Loucy (cell line): ENCODE data around the gene SRPK1.

Source experiments
- H2AFZ ChIP-seq: fragments of 200-600 bp; sonication (generic); 2 replicates; pipeline ENCODE4 v1.6.0; 2016; ENCODE audit warnings: antibody characterized with exemption, mild to moderate bottlenecking, low read length, moderate library complexity
- H3F3A ChIP-seq: fragments of 200-600 bp; 2 replicates; pipeline ENCODE4 v1.6.0; 2016; ENCODE audit warnings: antibody characterized with exemption, low read depth, mild to moderate bottlenecking
- H3K27me3 ChIP-seq: fragments of 200-600 bp; sonication (generic); 2 replicates; pipeline ENCODE4 v1.6.1; 2014; ENCODE audit warnings: low read length, mild to moderate bottlenecking; ENCODE audit not compliant: insufficient read depth, poor library complexity, severe bottlenecking
- H3K36me3 ChIP-seq: fragments of 200-600 bp; sonication (generic); 2 replicates; pipeline ENCODE4 v1.6.1; 2016; ENCODE audit warnings: low read length; ENCODE audit not compliant: insufficient read depth
- H3K4me1 ChIP-seq: fragments of 200-600 bp; sonication (generic); 2 replicates; pipeline ENCODE4 v1.5.1; 2014; ENCODE audit warnings: low read length, mild to moderate bottlenecking; ENCODE audit not compliant: insufficient read depth, poor library complexity, severe bottlenecking
- H3K4me2 ChIP-seq: fragments of 200-600 bp; sonication (generic); 2 replicates; pipeline ENCODE4 v1.6.0; 2014; ENCODE audit warnings: antibody characterized with exemption, low read length, low read depth, mild to moderate bottlenecking; ENCODE audit not compliant: poor library complexity, severe bottlenecking
- H3K4me3 ChIP-seq: fragments of 200-600 bp; sonication (generic); 2 replicates; pipeline ENCODE4 v1.5.1; 2014; ENCODE audit warnings: low read length, mild to moderate bottlenecking, mixed read lengths; ENCODE audit not compliant: poor library complexity, severe bottlenecking
- H3K79me2 ChIP-seq: fragments of 200-600 bp; sonication (generic); 2 replicates; pipeline ENCODE4 v1.6.1; 2014; ENCODE audit warnings: low read length; ENCODE audit not compliant: insufficient read depth
- H3K9ac ChIP-seq: fragments of 200-600 bp; sonication (generic); 2 replicates; pipeline ENCODE4 v1.6.0; 2014; ENCODE audit warnings: mild to moderate bottlenecking, low read depth, low read length, moderate library complexity; ENCODE audit not compliant: poor library complexity, severe bottlenecking
- H3K9me2 ChIP-seq: fragments of 200-600 bp; sonication (generic); replicated peaks from 2 replicates; pipeline ENCODE4 v1.6.1; 2016; ENCODE audit warnings: low read depth, low read length, mixed read lengths
- H3K9me3 ChIP-seq: fragments of 200-600 bp; sonication (generic); 2 replicates; pipeline ENCODE4 v1.6.1; 2014; ENCODE audit warnings: mild to moderate bottlenecking, antibody characterized with exemption, low read length, low read depth; ENCODE audit not compliant: insufficient read depth
- H4K20me1 ChIP-seq: fragments of 200-600 bp; sonication (generic); 2 replicates; pipeline ENCODE4 v1.6.0; 2014; ENCODE audit warnings: antibody characterized with exemption, low read length, mild to moderate bottlenecking; ENCODE audit not compliant: insufficient read depth, poor library complexity, severe bottlenecking
- CTCF ChIP-seq: fragments of 200-600 bp; sonication (generic); conservative IDR thresholded peaks from 2 replicates; pipeline ENCODE4 v1.5.1; 2014; ENCODE audit warnings: mild to moderate bottlenecking, antibody characterized with exemption, low read length
- EZH2phosphoT487 ChIP-seq: fragments of 200-600 bp; IDR thresholded peaks from 2 replicates; pipeline ENCODE4 v1.6.1; 2018; ENCODE audit warnings: antibody characterized with exemption, mild to moderate bottlenecking, moderate library complexity, borderline replicate concordance

The SRPK1 gene

DNA sequence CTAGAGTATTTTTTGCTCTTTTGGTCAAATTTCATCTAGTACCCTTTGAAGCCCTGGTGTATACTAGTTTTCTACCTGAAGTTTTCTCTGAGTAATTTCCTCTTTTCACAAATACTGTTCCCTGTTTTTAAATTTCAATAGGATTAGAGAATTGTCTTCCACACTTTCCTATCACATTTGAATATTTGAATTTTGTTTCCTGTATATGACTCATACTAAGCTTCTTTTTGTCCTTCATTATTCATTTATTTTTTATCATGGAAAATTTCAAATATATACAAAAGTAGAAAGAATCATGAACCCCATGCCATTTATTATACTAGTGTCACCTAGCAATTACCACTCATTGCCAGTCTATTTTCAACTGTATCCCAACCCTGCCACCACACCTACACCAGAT is 63.0 kb downstream of the SRPK1 start:
- Histone ChIP-seq H3F3A (no peaks in the 10 kb centered on the region), H3K4me2 (no peak overlapping the region), H3K36me3 (peaks cover 86% of the 10 kb centered on the region), H4K20me1 (no peaks in the 10 kb centered on the region), H2AFZ (no peak overlapping the region), H3K9me2 (no peaks in the 10 kb centered on the region), H3K79me2 (peaks cover 10% of the 10 kb centered on the region; the same call in 1 of the 2 replicates), H3K9ac (no peak overlapping the region), H3K9me3 (no peaks in the 10 kb centered on the region), H3K4me3 (no peak overlapping the region), H3K4me1 (no peaks in the 10 kb centered on the region), H3K27me3 (no peaks in the 10 kb centered on the region)
- TF ChIP-seq CTCF: no peak

GRCh38 chr6:35856250-35856649 is 64.6 kb downstream of the SRPK1 start:
- no peak for TF ChIP-seq EZH2phosphoT487
- TF ChIP-seq CTCF: no peak
- no peaks in the 10 kb centered on the region for H3F3A ChIP-seq
- H3K36me3 ChIP-seq: peaks cover 88% of the 10 kb centered on the region
- H3K9me3 ChIP-seq: no peaks in the 10 kb centered on the region
- H2AFZ ChIP-seq: no peak overlapping the region
- no peaks in the 10 kb centered on the region for H4K20me1 ChIP-seq
- H3K4me1 ChIP-seq: no peaks in the 10 kb centered on the region
- H3K9me2 ChIP-seq: no peaks in the 10 kb centered on the region
- no peaks in the 10 kb centered on the region for H3K79me2 ChIP-seq
- H3K9ac ChIP-seq: no peak overlapping the region
- H3K4me2 ChIP-seq: no peak overlapping the region
- H3K27me3 ChIP-seq: no peaks in the 10 kb centered on the region
- no peak overlapping the region for H3K4me3 ChIP-seq

GRCh38 chr6:35852994-35853393 is 67.9 kb downstream of the SRPK1 start:
- Histone ChIP-seq H3K9me3 (peaks cover 5% of the 10 kb centered on the region; the same call in 1 of the 2 replicates), H3K27me3 (no peaks in the 10 kb centered on the region), H4K20me1 (no peaks in the 10 kb centered on the region), H3K79me2 (no peaks in the 10 kb centered on the region; the same call in 1 of the 2 replicates), H3K9ac (no peak overlapping the region), H3F3A (no peaks in the 10 kb centered on the region), H3K4me2 (no peak overlapping the region), H3K4me1 (no peaks in the 10 kb centered on the region), H3K9me2 (no peaks in the 10 kb centered on the region), H2AFZ (no peak overlapping the region), H3K36me3 (peaks cover 88% of the 10 kb centered on the region), H3K4me3 (no peak overlapping the region)
- no peak for TF ChIP-seq EZH2phosphoT487
- no peak for TF ChIP-seq CTCF
